ENCODE measurements around the gene C10orf105. TPM values are rescaled to one million over a fixed set of nuclear protein-coding genes. Genes with fewer than 3 reads are reported as not detected.

Gene C10orf105
- total RNA-seq, 2 experiments from 2014 or later, result 0.09 to 0.15 TPM

DNA sequence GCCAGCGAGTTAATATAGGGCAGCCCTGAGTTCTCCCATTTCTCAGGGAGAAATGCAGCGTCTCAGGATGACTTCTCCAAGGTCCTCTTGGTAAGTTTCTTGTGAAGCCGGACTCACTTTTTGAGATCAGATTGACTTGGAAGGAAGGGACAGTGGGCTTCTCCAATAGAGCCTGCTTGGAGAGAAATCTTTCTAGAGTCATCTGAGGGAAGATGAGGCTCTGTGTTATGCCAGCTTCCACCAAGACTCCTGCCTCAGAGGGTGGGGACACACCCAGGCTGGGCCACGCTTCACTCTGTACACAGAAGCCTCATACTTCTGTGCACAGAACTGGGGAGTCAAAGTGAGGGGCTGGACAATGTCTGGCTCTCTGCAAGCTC lies 5.6 kb downstream of the C10orf105 start:
- no peak overlapping the region for H3K4me3 ChIP-seq (ENCODE audit: low read depth, low read length, poor library complexity, severe bottlenecking)
- TF ChIP-seq, protein P1, sequence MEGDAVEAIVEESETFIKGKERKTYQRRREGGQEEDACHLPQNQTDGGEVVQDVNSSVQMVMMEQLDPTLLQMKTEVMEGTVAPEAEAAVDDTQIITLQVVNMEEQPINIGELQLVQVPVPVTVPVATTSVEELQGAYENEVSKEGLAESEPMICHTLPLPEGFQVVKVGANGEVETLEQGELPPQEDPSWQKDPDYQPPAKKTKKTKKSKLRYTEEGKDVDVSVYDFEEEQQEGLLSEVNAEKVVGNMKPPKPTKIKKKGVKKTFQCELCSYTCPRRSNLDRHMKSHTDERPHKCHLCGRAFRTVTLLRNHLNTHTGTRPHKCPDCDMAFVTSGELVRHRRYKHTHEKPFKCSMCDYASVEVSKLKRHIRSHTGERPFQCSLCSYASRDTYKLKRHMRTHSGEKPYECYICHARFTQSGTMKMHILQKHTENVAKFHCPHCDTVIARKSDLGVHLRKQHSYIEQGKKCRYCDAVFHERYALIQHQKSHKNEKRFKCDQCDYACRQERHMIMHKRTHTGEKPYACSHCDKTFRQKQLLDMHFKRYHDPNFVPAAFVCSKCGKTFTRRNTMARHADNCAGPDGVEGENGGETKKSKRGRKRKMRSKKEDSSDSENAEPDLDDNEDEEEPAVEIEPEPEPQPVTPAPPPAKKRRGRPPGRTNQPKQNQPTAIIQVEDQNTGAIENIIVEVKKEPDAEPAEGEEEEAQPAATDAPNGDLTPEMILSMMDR (conservative IDR thresholded peaks at IDR 0.05; ENCODE audit: low read length), result no peak
- TF ChIP-seq EZH2phosphoT487 (IDR thresholded peaks at IDR 0.05; ENCODE audit: borderline replicate concordance, low read depth, low read length), result no peak
- no peaks in the 10 kb centered on the region for H4K20me1 ChIP-seq (ENCODE audit: insufficient read depth, low read length)
- POLR2A ChIA-PET, result interaction anchor here (1.3 kb wide), 1 partner anchor 72 kb away, joined by 4 read pairs; no protein-coding TSS in a partner anchor
- CTCF ChIA-PET (ENCODE audit: unreplicated experiment), result no interaction called here
- intact Hi-C loops (cut with micrococcal nuclease; ENCODE audit: unreplicated experiment), result loop anchor here (5.0 kb wide), 1 partner anchor 58 kb away; the partner anchor contains the start of gene VSIR
- no peak overlapping the region for H3K27ac ChIP-seq (ENCODE audit: low read depth, low read length, poor library complexity, severe bottlenecking)
- no TSS peak for BruUV-seq (replicated peaks)
- H3K9me2 ChIP-seq (ENCODE audit: insufficient read depth, low read length), result no peaks in the 10 kb centered on the region
- peak overlapping the region; percentile 45 for H3K4me2 ChIP-seq (ENCODE audit: low read length)
- H3K4me1 ChIP-seq (ENCODE audit: insufficient read depth, low read length, poor library complexity, severe bottlenecking), result peaks cover 33% of the 10 kb centered on the region
- H2AFZ ChIP-seq (ENCODE audit: low read length), result peak overlapping the region; percentile 76
- DNase-seq (ENCODE audit: low spot score), result no peak
- no peaks in the 10 kb centered on the region for H3K79me2 ChIP-seq (ENCODE audit: insufficient read depth, low read depth, low read length)
- H3K9me3 ChIP-seq (ENCODE audit: low read length), result no peaks in the 10 kb centered on the region
- no peaks in the 10 kb centered on the region for H3K36me3 ChIP-seq (ENCODE audit: insufficient read depth, low read length)

DNA sequence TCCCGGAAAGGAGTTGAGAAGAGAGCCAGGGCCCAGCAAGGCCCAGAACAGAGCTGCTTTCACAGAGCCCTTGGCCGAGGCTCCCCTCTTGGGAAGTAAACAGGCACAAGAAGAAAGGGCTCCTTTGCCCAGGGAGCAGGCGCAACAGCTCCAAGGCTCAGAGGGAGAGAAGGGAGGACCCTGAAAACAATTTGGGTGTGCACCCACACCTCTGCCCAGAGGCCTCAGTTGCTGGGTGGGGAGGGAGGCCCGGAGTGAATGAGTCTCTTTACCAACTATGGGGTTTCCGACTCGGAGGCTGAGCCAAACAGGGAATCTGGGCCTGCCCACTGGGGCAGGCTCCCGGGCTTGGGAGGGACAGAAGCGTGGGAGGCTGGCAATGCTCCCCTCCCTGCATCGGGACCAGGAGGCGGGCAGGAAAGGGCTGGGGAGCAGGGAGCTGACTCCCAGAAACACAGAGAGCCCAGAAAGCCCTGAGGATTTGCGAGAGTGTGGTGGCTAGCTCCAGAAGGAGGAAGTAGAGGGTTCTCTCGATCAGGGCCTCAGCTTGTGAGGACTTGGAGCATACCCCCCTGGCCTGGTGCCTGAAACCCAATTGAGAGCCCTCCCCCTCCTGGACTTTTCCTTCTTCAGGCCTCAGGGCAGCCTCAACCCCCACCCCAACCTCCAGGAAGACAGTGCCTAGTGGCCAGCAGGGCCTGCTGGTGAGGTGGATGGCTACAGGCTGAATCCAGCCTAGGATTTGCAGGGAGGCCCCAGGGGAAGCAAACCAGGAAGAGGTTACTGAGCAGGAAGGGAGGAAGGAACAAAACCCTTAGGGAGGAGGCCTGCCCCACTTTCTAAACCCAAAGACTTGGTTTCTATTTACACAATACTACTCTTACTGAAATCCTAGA lies 6.2 kb downstream of the C10orf105 start:
- Histone ChIP-seq H3K4me2 (ENCODE audit: low read length) (peak overlapping the region; percentile 45), H3K9me2 (ENCODE audit: insufficient read depth, low read length) (no peaks in the 10 kb centered on the region), H3K27ac (ENCODE audit: low read depth, low read length, poor library complexity, severe bottlenecking) (peak overlapping the region; percentile 25), H4K20me1 (ENCODE audit: insufficient read depth, low read length) (no peaks in the 10 kb centered on the region), H3K36me3 (ENCODE audit: insufficient read depth, low read length) (no peaks in the 10 kb centered on the region), H3K4me1 (ENCODE audit: insufficient read depth, low read length, poor library complexity, severe bottlenecking) (peaks cover 33% of the 10 kb centered on the region), H2AFZ (ENCODE audit: low read length) (peak overlapping the region; percentile 76), H3K4me3 (ENCODE audit: low read depth, low read length, poor library complexity, severe bottlenecking) (no peak overlapping the region), H3K79me2 (ENCODE audit: insufficient read depth, low read depth, low read length) (no peaks in the 10 kb centered on the region), H3K9me3 (ENCODE audit: low read length) (no peaks in the 10 kb centered on the region)
- intact Hi-C loops (cut with micrococcal nuclease; ENCODE audit: unreplicated experiment), result loop anchor here (5.0 kb wide), 1 partner anchor 59 kb away; the partner anchor contains the start of gene VSIR
- no TSS peak for BruUV-seq (replicated peaks)
- peak; percentile 49 for DNase-seq (ENCODE audit: low spot score)
- TF ChIP-seq, protein P1 (conservative IDR thresholded peaks at IDR 0.05; ENCODE audit: low read length), result no peak
- TF ChIP-seq EZH2phosphoT487 (IDR thresholded peaks at IDR 0.05; ENCODE audit: borderline replicate concordance, low read depth, low read length), result no peak
- CTCF ChIA-PET (ENCODE audit: unreplicated experiment), result interaction anchor here (1.1 to 1.2 kb wide), 2 partner anchors 92 to 123 kb away, joined by 3 read pairs; no protein-coding TSS in a partner anchor
- POLR2A ChIA-PET, result interaction anchor here (0.5 to 1.3 kb wide), 3 partner anchors 36 to 608 kb away, joined by 3 to 4 read pairs (median 4); no protein-coding TSS in a partner anchor

Data from OCI-LY7 (cell line).